HCT116 (cell line): ENCODE data around the gene IFNL1. TPM values are rescaled to one million over a fixed set of nuclear protein-coding genes. Genes with fewer than 3 reads are reported as not detected.

Source experiments
- ATAC-seq: fragments of 200-7000 bp; cut with Tn5 transposase; 2 replicates; pipeline ENCODE4 v1.9.1; 2020; ENCODE audit warnings: mild to moderate bottlenecking, moderate library complexity
- BruUV-seq: library from RNA; stranded (reverse); fragments of 400-500 nt; replicated peaks from 2 replicates; lab custom pipeline; 2021; lab: Mats Ljungman, UMichigan
- CTCF ChIA-PET: fragments of 300-600 bp; sonication (Branson Sonifier 250); formaldehyde crosslinking; loops from one replicate; lab custom pipeline; 2021; ENCODE audit warnings: antibody characterized with exemption; lab: Charles Lee
- POLR2A ChIA-PET: fragments of 300-600, 350-600 bp; sonication (Branson Sonifier 250); formaldehyde crosslinking; loops from one replicate; lab custom pipeline; 2021; ENCODE audit warnings: antibody characterized with exemption; lab: Charles Lee
- RAD21 ChIA-PET, 2 experiments: fragments of 300-600 bp; sonication (Branson Sonifier 250); formaldehyde crosslinking; loops; one replicate each; lab custom pipeline; 2023; ENCODE audit warnings: low total read pairs in 2 of 2; ENCODE audit not compliant: uncharacterized antibody in 2 of 2, unreplicated experiment in 2 of 2, low non-redundant PET in 1 of 2; lab: Charles Lee
- DNase-seq: peaks from one replicate; pipeline ENCODE4 v3.0.0-alpha.2; 2010; ENCODE audit warnings: low read depth, low spot score
- H2AFZ ChIP-seq: fragments of 200-600 bp; shearing (Covaris generic), sonication (generic); 2 replicates; pipeline ENCODE4 v1.6.1; 2017; ENCODE audit warnings: low read depth, mixed run types, mixed read lengths, antibody characterized with exemption, low read length; ENCODE audit not compliant: poor library complexity, severe bottlenecking
- H3K27ac ChIP-seq: 2 replicates; pipeline ENCODE4 v1.5.1; 2012; ENCODE audit warnings: low read depth, low read length
- H3K27me3 ChIP-seq: fragments of 200-600 bp; sonication (generic); 2 replicates; pipeline ENCODE4 v1.6.1; 2016; ENCODE audit warnings: mixed run types, low read length, mixed read lengths; ENCODE audit not compliant: insufficient read depth
- H3K36me3 ChIP-seq, 2 experiments: fragments of 200-500 bp in 1 of 2; fragments of 200-600 bp in 1 of 2; sonication (Bioruptor generic) in 1 of 2; sonication (generic) in 1 of 2; 2 replicates each; pipeline versions ENCODE4 v1.5.1 to v1.6.1; 2014 to 2016; ENCODE audit warnings: low read length in 2 of 2, inconsistent platforms in 1 of 2, mixed read lengths in 1 of 2, mixed run types in 1 of 2; ENCODE audit not compliant: insufficient read depth in 2 of 2, control insufficient read depth in 1 of 2
- H3K4me1 ChIP-seq, 2 experiments: fragments of 200-600 bp in 1 of 2; sonication (generic) in 1 of 2; 2 replicates each; pipeline versions ENCODE4 v1.5.1 to v1.6.1; 2012 to 2017; ENCODE audit warnings: low read length in 2 of 2, inconsistent platforms in 1 of 2, mild to moderate bottlenecking in 1 of 2, mixed read lengths in 1 of 2, mixed run types in 1 of 2, moderate library complexity in 1 of 2; ENCODE audit not compliant: insufficient read depth in 2 of 2, control insufficient read depth in 1 of 2
- H3K4me2 ChIP-seq: fragments of 200-600 bp; sonication (generic); 2 replicates; pipeline ENCODE4 v1.6.1; 2017; ENCODE audit warnings: mixed run types, low read length, mixed read lengths
- H3K4me3 ChIP-seq, 2 experiments: fragments of 200-600 bp in 1 of 2; sonication (generic) in 1 of 2; replicated peaks in 1 of 2; 2 replicates each; pipeline ENCODE4 v1.5.1; 2011 to 2016; ENCODE audit warnings: low read length in 2 of 2, control low read depth in 1 of 2, low read depth in 1 of 2, mild to moderate bottlenecking in 1 of 2, mixed read lengths in 1 of 2, mixed run types in 1 of 2
- H3K79me2 ChIP-seq: fragments of 200-600 bp; sonication (generic); 2 replicates; pipeline ENCODE4 v1.6.1; 2017; ENCODE audit warnings: mild to moderate bottlenecking, mixed run types, low read length, moderate library complexity, mixed read lengths; ENCODE audit not compliant: insufficient read depth
- H3K9ac ChIP-seq: fragments of 200-600 bp; sonication (generic); 2 replicates; pipeline ENCODE4 v1.6.1; 2016; ENCODE audit warnings: low read length, mixed read lengths
- H3K9me2 ChIP-seq: fragments of 200-600 bp; sonication (generic), shearing (Covaris generic); 2 replicates; pipeline ENCODE4 v1.6.1; 2017; ENCODE audit warnings: mixed run types, mild to moderate bottlenecking, moderate library complexity; ENCODE audit not compliant: insufficient read depth
- H3K9me3 ChIP-seq, 2 experiments: fragments of 200-500 bp in 1 of 2; fragments of 200-600 bp in 1 of 2; sonication (Bioruptor generic) in 1 of 2; sonication (generic) in 1 of 2; 2 replicates each; pipeline ENCODE4 v1.6.1; 2014 to 2017; ENCODE audit warnings: low read length in 2 of 2, mixed read lengths in 2 of 2, inconsistent platforms in 1 of 2, low read depth in 1 of 2, mild to moderate bottlenecking in 1 of 2, mixed run types in 1 of 2, moderate library complexity in 1 of 2; ENCODE audit not compliant: control insufficient read depth in 1 of 2, insufficient read depth in 1 of 2
- H4K20me1 ChIP-seq: fragments of 200-600 bp; sonication (generic), shearing (Covaris generic); 2 replicates; pipeline ENCODE4 v1.6.1; 2017; ENCODE audit warnings: mixed run types, mild to moderate bottlenecking, moderate library complexity; ENCODE audit not compliant: insufficient read depth
- CTCF ChIP-seq, 3 experiments: fragments of 200-600 bp in 1 of 3; sonication (generic) in 1 of 3; IDR thresholded peaks in 2 of 3; conservative IDR thresholded peaks in 1 of 3; 2 replicates each; pipeline ENCODE4 v1.5.1; 2012 to 2017; ENCODE audit warnings: low read depth in 2 of 3, low read length in 2 of 3, antibody characterized with exemption in 1 of 3, borderline replicate concordance in 1 of 3, control low read depth in 1 of 3, mild to moderate bottlenecking in 1 of 3, mixed read lengths in 1 of 3, mixed run types in 1 of 3, moderate library complexity in 1 of 3; ENCODE audit not compliant: insufficient read depth in 1 of 3
- EGR1 ChIP-seq: IDR thresholded peaks from 2 replicates; pipeline ENCODE4 v1.6.1; 2012; ENCODE audit warnings: low read depth
- EZH2phosphoT487 ChIP-seq: fragments of 200-600 bp; IDR thresholded peaks from 2 replicates; pipeline ENCODE4 v1.6.1; 2018; ENCODE audit warnings: antibody characterized with exemption, borderline replicate concordance
- FOSL1 ChIP-seq: IDR thresholded peaks from 2 replicates; pipeline ENCODE4 v1.6.1; 2012; ENCODE audit warnings: low read depth
- JUND ChIP-seq: IDR thresholded peaks from 2 replicates; pipeline ENCODE4 v1.6.1; 2012
- MAX ChIP-seq: IDR thresholded peaks from 2 replicates; pipeline ENCODE4 v1.6.1; 2012
- POLR2A ChIP-seq: IDR thresholded peaks from 2 replicates; pipeline ENCODE4 v1.7.0; 2011; ENCODE audit warnings: borderline replicate concordance; ENCODE audit not compliant: insufficient read depth, insufficient read length; ENCODE audit errors: extremely low read depth
- POLR2AphosphoS5 ChIP-seq: IDR thresholded peaks from 2 replicates; pipeline ENCODE4 v1.6.1; 2011; ENCODE audit warnings: mild to moderate bottlenecking, low read depth, low read length, moderate library complexity
- REST ChIP-seq: IDR thresholded peaks from 2 replicates; pipeline ENCODE4 v1.6.1; 2012; ENCODE audit warnings: low read depth
- SIN3A ChIP-seq: IDR thresholded peaks from 2 replicates; pipeline ENCODE4 v1.6.1; 2012; ENCODE audit warnings: low read depth
- SP1 ChIP-seq: IDR thresholded peaks from 2 replicates; pipeline ENCODE4 v1.6.1; 2012; ENCODE audit warnings: low read depth
- SRF ChIP-seq: IDR thresholded peaks from 2 replicates; pipeline ENCODE4 v1.6.1; 2012; ENCODE audit warnings: low read depth
- ZBTB33 ChIP-seq: IDR thresholded peaks from 2 replicates; pipeline ENCODE4 v1.6.1; 2011; ENCODE audit warnings: mild to moderate bottlenecking, low read length, moderate library complexity; ENCODE audit not compliant: insufficient replicate concordance; ENCODE audit errors: extremely low read depth
- ZFX ChIP-seq: fragments of 450-650 bp; IDR thresholded peaks from 2 replicates; pipeline ENCODE4 v1.6.1; 2017
- intact Hi-C: fragments of 100-400 bp; cut with micrococcal nuclease; formaldehyde crosslinking; loops from 2 replicates; pipeline ENCODE4 v1.10.0; 2022
- total RNA-seq: library from RNA; stranded (reverse); gene quantifications from one replicate; pipeline ENCODE4 v1.2.1, GENCODE V29; 2021; ENCODE audit not compliant: unreplicated experiment

Gene IFNL1
- total RNA-seq, 1 experiment from 2014 or later: not detected

- Histone ChIP-seq H3K79me2 (peaks cover 28% of the 10 kb centered on the region), H4K20me1 (no peaks in the 10 kb centered on the region), H3K9me2 (no peaks in the 10 kb centered on the region), H2AFZ (no peak overlapping the region), H3K27me3 (no peaks in the 10 kb centered on the region), H3K9me3 (no peaks in the 10 kb centered on the region)
- CTCF ChIA-PET: no interaction called here
- no peak for ATAC-seq
- BruUV-seq: no TSS peak
- TF ChIP-seq SRF: no peak
- no peak for TF ChIP-seq JUND
- no peak for TF ChIP-seq EZH2phosphoT487
- TF ChIP-seq EGR1: no peak
- no peak for TF ChIP-seq ZBTB33
- no peak for TF ChIP-seq MAX
- TF ChIP-seq SIN3A: no peak
- TF ChIP-seq POLR2AphosphoS5: no peak
- TF ChIP-seq FOSL1: no peak
- no peak for TF ChIP-seq REST
- TF ChIP-seq ZFX: no peak
- TF ChIP-seq SP1: no peak
- no peak for TF ChIP-seq CTCF (IDR thresholded peaks at IDR 0.05 in 2 of 3, conservative IDR thresholded peaks at IDR 0.05 in 1 of 3; ENCODE audit: borderline replicate concordance in 1 of 3, insufficient read depth in 1 of 3, low read depth in 2 of 3, low read length in 2 of 3)
- no peak for TF ChIP-seq POLR2A
- TF ChIP-seq, all 23 proteins: peak for 0
- no peak overlapping the region for H3K9ac ChIP-seq
- no peak overlapping the region for H3K27ac ChIP-seq
- POLR2A ChIA-PET: no interaction called here
- H3K4me2 ChIP-seq: no peak overlapping the region
- DNase-seq: no peak
- H3K36me3 ChIP-seq: peaks cover 6 to 10% of the 10 kb centered on the region in 2 experiments
- no peak overlapping the region for H3K4me3 ChIP-seq
- intact Hi-C loops: no loop called here
- RAD21 ChIA-PET: no interaction called here
- H3K4me1 ChIP-seq: peaks cover 3 to 13% of the 10 kb centered on the region in 2 experiments; a peak in 3 of 4 replicates
Measured at GRCh38 chr19:39316627-39317321, 20.6 kb downstream of the IFNL1 start.
